ENCODE measurements around the gene KLHL29.

Gene KLHL29

GRCh38 chr2:23496456-23496855 is 111.5 kb downstream of the KLHL29 start:
- peak in 1 of 4 experiments; percentile 14 for DNase-seq

- DNase-seq: peak; percentile 16 to 55 (median 45)
Measured at GRCh38 chr2:23497063-23497462, 112.1 kb downstream of the KLHL29 start.

- DNase-seq: no peak
Measured at GRCh38 chr2:23497536-23497935, 112.6 kb downstream of the KLHL29 start.

GRCh38 chr2:23498943-23499342 is 114.0 kb downstream of the KLHL29 start:
- peak in 1 of 4 experiments; percentile 27 for DNase-seq

- DNase-seq: no peak
Measured at GRCh38 chr2:23499439-23499838, 114.5 kb downstream of the KLHL29 start.

GRCh38 chr2:23500836-23501235 is 115.9 kb downstream of the KLHL29 start:
- no peak for DNase-seq

- DNase-seq: no peak
Measured at GRCh38 chr2:23502096-23502495, 117.1 kb downstream of the KLHL29 start.

- no peak for DNase-seq
Measured at GRCh38 chr2:23503097-23503496, 118.1 kb downstream of the KLHL29 start.

- no peak for DNase-seq
Measured at GRCh38 chr2:23503682-23504081, 118.7 kb downstream of the KLHL29 start.

GRCh38 chr2:23504591-23504990 is 119.6 kb downstream of the KLHL29 start:
- DNase-seq: no peak

- no peak for DNase-seq
Measured at GRCh38 chr2:23505218-23505983, 120.4 kb downstream of the KLHL29 start.

GRCh38 chr2:23505984-23506380 is 121.0 kb downstream of the KLHL29 start:
- DNase-seq: no peak

- DNase-seq: peak; percentile 19 to 60 (median 53)
Measured at GRCh38 chr2:23506531-23507266, 121.7 kb downstream of the KLHL29 start.

- DNase-seq: peak in 2 of 4 experiments; percentile 9 to 13
Measured at GRCh38 chr2:23507267-23508065, 122.5 kb downstream of the KLHL29 start.

GRCh38 chr2:23508066-23508390 is 123.0 kb downstream of the KLHL29 start:
- DNase-seq: peak in 3 of 4 experiments; percentile 3 to 19 (median 14)

- DNase-seq: no peak
Measured at GRCh38 chr2:23509103-23509502, 124.1 kb downstream of the KLHL29 start.

- no peak for DNase-seq
Measured at GRCh38 chr2:23509596-23510292, 124.8 kb downstream of the KLHL29 start.

- DNase-seq: no peak
Measured at GRCh38 chr2:23510471-23510870, 125.5 kb downstream of the KLHL29 start.

- no peak for DNase-seq
Measured at GRCh38 chr2:23512778-23513177, 127.8 kb downstream of the KLHL29 start.

- DNase-seq: no peak
Measured at GRCh38 chr2:23513245-23513871, 128.4 kb downstream of the KLHL29 start.

- DNase-seq: no peak
Measured at GRCh38 chr2:23513872-23514793, 129.2 kb downstream of the KLHL29 start.

Measured in suppressor macrophage (primary cell).